ENCODE measurements around the gene DEGS1. TPM values are rescaled to one million over a fixed set of nuclear protein-coding genes. Genes with fewer than 3 reads are reported as not detected.

DEGS1 gene
- total and polyA plus RNA-seq, 10 of the 15 experiments (the other 5 are each of a cell fraction or from before 2014, with no cell fraction given): 16.5 to 133 (median 46.0) TPM

DNA sequence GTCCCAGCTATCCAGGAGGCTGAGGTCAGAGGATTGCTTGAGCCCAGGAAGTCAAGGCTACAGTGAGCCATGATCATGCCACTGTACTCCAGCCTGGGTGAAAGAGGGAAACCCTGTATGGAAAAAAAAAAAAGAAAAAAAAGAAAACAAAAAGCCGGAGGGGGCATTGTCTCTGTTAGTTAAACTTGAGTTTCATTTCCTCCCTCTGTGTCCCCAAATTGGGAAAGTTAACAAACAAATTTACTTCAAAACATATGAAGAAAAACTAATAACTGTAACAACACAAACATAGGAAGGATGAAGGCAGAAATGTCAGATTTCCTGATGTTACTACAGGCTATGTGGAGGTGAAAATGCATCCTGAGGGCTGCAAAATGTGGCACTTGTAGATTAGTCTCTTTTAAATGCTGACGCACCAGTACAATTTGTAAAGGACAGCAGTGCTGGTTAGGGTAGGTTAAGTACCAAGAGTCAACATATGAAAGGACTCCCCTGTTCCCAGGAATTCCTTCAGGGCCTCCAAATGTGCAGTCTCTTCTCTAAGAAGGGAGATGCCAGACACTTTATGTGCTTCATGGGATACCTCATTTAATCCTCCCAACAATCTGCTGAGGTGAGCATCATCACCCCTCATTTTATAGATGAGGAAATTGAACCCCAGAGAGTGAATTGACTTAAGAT lies 52.9 kb downstream of the DEGS1 start:
- TF ChIP-seq SPI1 (IDR thresholded peaks at IDR 0.05; ENCODE audit: borderline replicate concordance, insufficient read depth, low read depth, low read length) (peak; percentile 64), ZNF384 (IDR thresholded peaks at IDR 0.05; ENCODE audit: borderline replicate concordance, low read depth, low read length) (0 out of 2 replicates have a peak, but pooled peaks have one; percentile 31), IRF4 (IDR thresholded peaks at IDR 0.05; ENCODE audit: low read depth, low read length) (no peak), WRNIP1 (IDR thresholded peaks at IDR 0.05; ENCODE audit: borderline replicate concordance, low read depth, low read length) (no peak)
- TF ChIP-seq, protein P1, sequence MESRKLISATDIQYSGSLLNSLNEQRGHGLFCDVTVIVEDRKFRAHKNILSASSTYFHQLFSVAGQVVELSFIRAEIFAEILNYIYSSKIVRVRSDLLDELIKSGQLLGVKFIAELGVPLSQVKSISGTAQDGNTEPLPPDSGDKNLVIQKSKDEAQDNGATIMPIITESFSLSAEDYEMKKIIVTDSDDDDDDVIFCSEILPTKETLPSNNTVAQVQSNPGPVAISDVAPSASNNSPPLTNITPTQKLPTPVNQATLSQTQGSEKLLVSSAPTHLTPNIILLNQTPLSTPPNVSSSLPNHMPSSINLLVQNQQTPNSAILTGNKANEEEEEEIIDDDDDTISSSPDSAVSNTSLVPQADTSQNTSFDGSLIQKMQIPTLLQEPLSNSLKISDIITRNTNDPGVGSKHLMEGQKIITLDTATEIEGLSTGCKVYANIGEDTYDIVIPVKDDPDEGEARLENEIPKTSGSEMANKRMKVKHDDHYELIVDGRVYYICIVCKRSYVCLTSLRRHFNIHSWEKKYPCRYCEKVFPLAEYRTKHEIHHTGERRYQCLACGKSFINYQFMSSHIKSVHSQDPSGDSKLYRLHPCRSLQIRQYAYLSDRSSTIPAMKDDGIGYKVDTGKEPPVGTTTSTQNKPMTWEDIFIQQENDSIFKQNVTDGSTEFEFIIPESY (IDR thresholded peaks at IDR 0.05): no peak
- Histone ChIP-seq H2AFZ (ENCODE audit: control insufficient read depth, low read depth, low read length) (no peak overlapping the region), H3K79me2 (ENCODE audit: control insufficient read depth, insufficient read depth, low read length) (no peaks in the 10 kb centered on the region), H3K36me3 (ENCODE audit: control insufficient read depth in 2 of 2, insufficient read depth in 2 of 2, low read length in 1 of 2) (peaks cover 0 to 11% of the 10 kb centered on the region in 2 experiments), H3K9me3 (replicated peaks; ENCODE audit: control insufficient read depth, insufficient read depth, low read length) (no peaks in the 10 kb centered on the region), H3K4me3 (no peak overlapping the region), H3K27me3 (replicated peaks in 1 of 2; ENCODE audit: control insufficient read depth in 2 of 2, insufficient read depth in 2 of 2, low read length in 1 of 2) (no peaks in the 10 kb centered on the region), H3K9ac (ENCODE audit: control insufficient read depth, insufficient read depth, low read length) (no peak overlapping the region), H4K20me1 (ENCODE audit: control insufficient read depth, insufficient read depth) (no peaks in the 10 kb centered on the region), H3K4me2 (ENCODE audit: control insufficient read depth, insufficient read depth) (no peak overlapping the region), H3K4me1 (ENCODE audit: control insufficient read depth, insufficient read depth, low read length) (no peaks in the 10 kb centered on the region), H3K27ac (ENCODE audit: control insufficient read depth, insufficient read depth) (0 out of 2 replicates have a peak overlapping the region, but pooled peaks have one; percentile 22)
- WGBS (ENCODE audit: insufficient coverage, insufficient replicate concordance, low lambda C conversion rate, missing lambda C conversion rate): 25% methylated on average over 2 of the region's 2 CpGs
- CTCF ChIA-PET: no interaction called here
- intact Hi-C loops (cut with micrococcal nuclease; ENCODE audit: unreplicated experiment) (no loop called here), in situ Hi-C loops (cut with MboI) (no loop called here)
- no peak for ATAC-seq
- SMC1A ChIA-PET (ENCODE audit: uncharacterized antibody, unreplicated experiment): interaction anchor here (1.1 to 2.0 kb wide), 2 partner anchors 10 to 51 kb away, joined by 3 to 6 read pairs; no protein-coding TSS in a partner anchor
- no peak for FAIRE-seq
- no peak for DNase-seq (ENCODE audit: low read depth, low spot score)
- BruUV-seq (replicated peaks): no TSS peak
- RAD21 ChIA-PET (ENCODE audit: unreplicated experiment): interaction anchor here (1.0 kb wide), 1 partner anchor 121 kb away, joined by 3 read pairs; no protein-coding TSS in a partner anchor
- POLR2A ChIA-PET: no interaction called here
